AG04449 (cell line): Measurements from ENCODE around the gene SUMO4.
A peak's percentile ranks its signal among the peaks of the same experiment; 100 is the strongest.
"Not testable (repeated sequence)": the region's sequence is repeated elsewhere in the genome, so short reads cannot be mapped to it uniquely, and the experiment has no call there.

Experiments used
- CTCF ChIA-PET: fragments of 350-600 bp; formaldehyde crosslinking; extraction: SDS; loops from one replicate; lab custom pipeline; 2021; ENCODE audit warnings: antibody characterized with exemption; lab: Yijun Ruan, JAX
- POLR2A ChIA-PET: fragments of 400-600, 350-600 bp; formaldehyde crosslinking; extraction: SDS; loops from one replicate; lab custom pipeline; 2020; ENCODE audit warnings: antibody characterized with exemption, inconsistent platforms; lab: Yijun Ruan, JAX
- DNase-seq: peaks from one replicate; pipeline ENCODE4 v3.0.0-alpha.2; 2010; ENCODE audit warnings: low read depth, low spot score
- H3K4me3 ChIP-seq: 2 replicates; pipeline ENCODE4 v1.5.1; 2011; ENCODE audit warnings: low read depth, mild to moderate bottlenecking, control low read depth, low read length
- TF ChIP-seq, protein P1 (sequence below): IDR thresholded peaks from one replicate; pipeline ENCODE4 v1.5.1; 2011; ENCODE audit warnings: mild to moderate bottlenecking, moderate library complexity, low read length, control low read depth, inconsistent platforms; ENCODE audit not compliant: insufficient read depth; ENCODE audit errors: missing control alignments

The SUMO4 gene

DNA sequence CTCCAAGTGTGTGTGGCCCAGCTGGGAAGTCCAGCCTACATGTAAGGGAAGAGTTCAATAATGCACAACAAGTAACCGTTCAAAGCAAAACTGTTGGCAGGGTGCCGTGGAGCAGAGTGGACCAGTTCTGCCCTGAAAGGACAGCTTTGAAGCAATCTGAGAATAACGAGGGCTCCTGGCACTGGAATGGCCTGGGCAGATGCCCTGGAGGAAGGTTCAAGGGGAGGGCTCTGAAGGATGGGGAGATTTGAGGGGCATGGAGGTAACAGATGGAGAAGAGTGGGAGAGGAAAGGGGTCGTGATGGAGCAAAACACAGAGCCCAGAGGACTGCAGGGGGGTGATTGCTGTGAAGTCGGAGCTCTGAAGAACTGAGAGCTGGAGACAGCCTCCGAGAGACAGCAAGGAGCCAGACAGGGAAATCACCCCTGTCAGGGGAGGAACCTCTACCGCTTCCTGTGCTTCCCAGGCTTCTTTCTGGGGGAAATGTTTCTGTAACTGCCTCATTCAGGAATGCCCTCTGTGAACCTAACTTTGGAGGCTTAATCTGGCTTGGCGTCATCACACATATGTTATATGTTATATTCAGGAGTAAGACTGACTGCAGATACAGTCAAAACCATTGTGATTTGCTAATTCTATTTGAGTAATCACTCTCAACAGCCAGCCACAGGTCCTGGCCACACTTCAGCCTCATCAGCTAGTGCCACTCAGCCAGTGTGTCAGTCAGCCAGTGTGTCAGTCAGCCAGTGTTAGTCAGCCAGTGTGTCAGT lies 43.5 kb downstream of the SUMO4 start:
- H3K4me3 ChIP-seq, result no peak overlapping the region
- TF ChIP-seq, protein P1, sequence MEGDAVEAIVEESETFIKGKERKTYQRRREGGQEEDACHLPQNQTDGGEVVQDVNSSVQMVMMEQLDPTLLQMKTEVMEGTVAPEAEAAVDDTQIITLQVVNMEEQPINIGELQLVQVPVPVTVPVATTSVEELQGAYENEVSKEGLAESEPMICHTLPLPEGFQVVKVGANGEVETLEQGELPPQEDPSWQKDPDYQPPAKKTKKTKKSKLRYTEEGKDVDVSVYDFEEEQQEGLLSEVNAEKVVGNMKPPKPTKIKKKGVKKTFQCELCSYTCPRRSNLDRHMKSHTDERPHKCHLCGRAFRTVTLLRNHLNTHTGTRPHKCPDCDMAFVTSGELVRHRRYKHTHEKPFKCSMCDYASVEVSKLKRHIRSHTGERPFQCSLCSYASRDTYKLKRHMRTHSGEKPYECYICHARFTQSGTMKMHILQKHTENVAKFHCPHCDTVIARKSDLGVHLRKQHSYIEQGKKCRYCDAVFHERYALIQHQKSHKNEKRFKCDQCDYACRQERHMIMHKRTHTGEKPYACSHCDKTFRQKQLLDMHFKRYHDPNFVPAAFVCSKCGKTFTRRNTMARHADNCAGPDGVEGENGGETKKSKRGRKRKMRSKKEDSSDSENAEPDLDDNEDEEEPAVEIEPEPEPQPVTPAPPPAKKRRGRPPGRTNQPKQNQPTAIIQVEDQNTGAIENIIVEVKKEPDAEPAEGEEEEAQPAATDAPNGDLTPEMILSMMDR, result no peak
- ChIA-PET POLR2A (no interaction called here), CTCF (interaction anchor here (1.3 to 9.9 kb wide), 4 partner anchors 10 to 417 kb away, joined by 4 to 61 read pairs (median 6); no protein-coding TSS in a partner anchor)
- DNase-seq, result peak; percentile 49

GRCh38 chr6:149444360-149445094 lies 44.5 kb downstream of the SUMO4 start:
- H3K4me3 ChIP-seq, POLR2A ChIA-PET, DNase-seq: not testable (repeated sequence)
- CTCF ChIA-PET, result interaction anchor here (1.3 to 9.9 kb wide), 2 partner anchors 11 to 418 kb away, joined by 4 to 61 read pairs; no protein-coding TSS in a partner anchor

DNA sequence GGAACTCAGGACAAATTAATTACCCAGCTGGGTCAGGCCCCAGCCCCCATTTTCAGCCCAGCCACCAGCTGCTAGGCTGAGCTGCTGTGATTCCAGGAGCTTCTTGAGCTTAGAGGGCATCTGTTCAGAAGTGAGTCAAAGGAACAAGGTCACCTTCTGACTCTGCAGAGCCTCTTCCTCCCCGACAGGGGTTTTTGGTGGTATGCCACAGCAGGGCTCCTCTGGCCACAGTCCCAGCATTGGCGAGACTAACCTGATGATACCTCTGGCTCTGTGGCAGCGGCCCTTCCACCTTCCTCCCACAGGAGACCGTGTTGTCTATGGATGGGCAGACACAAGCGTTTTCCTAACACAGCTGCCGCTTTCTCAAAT lies 45.0 kb downstream of the SUMO4 start:
- DNase-seq, result no peak
- POLR2A ChIA-PET, result no interaction called here
- H3K4me3 ChIP-seq, result no peak overlapping the region
- TF ChIP-seq, protein P1, result no peak
- CTCF ChIA-PET, result interaction anchor here (9.9 kb wide), 1 partner anchor 12 kb away, joined by 61 read pairs; no protein-coding TSS in a partner anchor

DNA sequence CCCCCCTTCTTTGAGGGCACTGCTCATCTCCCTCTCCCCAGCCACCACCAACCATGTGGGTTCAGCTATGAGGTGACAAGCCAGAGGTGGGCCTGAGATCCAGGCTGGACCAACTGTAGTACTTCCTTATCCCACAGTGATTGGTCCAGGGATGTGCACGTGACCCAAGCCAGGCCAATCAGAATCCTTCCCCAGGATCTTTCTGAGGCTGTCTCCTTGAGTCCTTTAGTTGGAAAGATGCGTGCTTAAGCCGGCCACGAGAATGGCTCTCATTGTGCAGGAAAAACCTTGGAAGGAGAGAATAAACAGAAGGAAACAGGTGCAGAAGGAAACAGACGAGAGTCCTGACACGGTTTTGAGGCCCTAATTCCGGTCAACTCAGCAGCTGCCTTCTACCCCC lies 45.5 kb downstream of the SUMO4 start:
- no peak overlapping the region for H3K4me3 ChIP-seq
- no peak for DNase-seq
- CTCF ChIA-PET, result interaction anchor here (0.6 to 9.9 kb wide), 2 partner anchors 12 to 417 kb away, joined by 3 to 61 read pairs; no protein-coding TSS in a partner anchor
- POLR2A ChIA-PET, result no interaction called here
- TF ChIP-seq, protein P1, result no peak

DNA sequence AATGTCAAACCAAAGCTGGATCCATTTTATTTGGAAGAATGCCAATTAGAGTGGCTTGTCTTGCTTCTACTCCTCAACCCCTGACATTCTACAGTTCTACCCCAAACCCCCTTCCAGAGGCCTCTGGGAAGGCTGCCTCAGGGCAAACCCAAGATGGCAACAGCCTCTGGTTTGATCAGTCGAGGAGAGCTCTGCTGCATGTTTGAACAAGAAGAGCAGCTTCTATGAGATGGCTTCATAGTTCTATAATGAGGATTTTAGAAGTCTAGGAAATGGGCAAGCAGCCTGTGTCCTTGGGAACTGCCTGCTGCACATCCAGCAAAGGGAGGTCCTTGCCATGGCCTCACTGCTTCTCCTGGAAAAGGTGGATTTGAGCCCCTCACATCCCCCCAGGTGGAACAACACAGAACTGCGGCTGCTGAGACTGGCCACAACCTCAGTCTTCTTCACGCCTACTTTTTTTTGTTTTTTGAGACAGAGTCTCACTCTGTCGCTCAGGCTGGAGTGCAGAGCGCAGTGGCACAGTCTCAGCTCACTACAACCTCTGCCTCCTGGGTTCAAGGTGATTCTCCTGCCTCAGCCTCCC lies 46.8 kb downstream of the SUMO4 start:
- TF ChIP-seq, protein P1, result no peak
- ChIA-PET POLR2A (no interaction called here), CTCF (interaction anchor here (1.0 to 9.9 kb wide), 2 partner anchors 14 to 17 kb away, joined by 3 to 61 read pairs; no protein-coding TSS in a partner anchor)
- no peak overlapping the region for H3K4me3 ChIP-seq
- DNase-seq, result no peak

DNA sequence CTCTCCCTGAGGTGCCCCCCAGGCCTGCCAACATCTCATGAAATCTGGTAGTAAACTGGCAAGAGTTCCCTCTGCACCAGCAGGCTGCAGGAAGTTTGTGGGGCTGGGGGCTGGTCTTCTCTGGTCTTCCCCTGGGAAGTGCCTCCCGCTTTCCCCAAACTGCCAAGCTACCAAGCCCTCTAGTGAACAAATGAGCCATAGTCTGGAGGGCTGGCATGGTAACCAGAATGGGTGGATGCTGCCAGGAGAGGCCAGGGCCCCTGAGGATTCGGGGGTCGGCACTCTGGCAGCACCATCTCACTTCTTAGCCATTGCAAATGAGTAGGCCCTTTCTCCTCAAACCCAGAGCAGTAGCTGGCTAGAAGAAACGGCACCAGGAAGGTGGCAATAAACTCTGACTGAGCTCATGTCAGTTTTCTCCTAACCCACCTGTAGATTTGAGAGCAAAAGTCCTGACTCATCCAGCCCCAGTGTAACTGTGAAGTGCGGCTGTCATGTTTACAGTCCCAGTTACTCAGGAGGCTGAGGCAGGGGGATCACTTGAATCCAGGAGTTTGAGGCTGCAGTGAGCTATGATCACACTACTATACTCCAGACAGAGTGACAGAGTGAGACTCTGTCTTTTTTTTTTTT lies 48.9 kb downstream of the SUMO4 start:
- ChIA-PET CTCF (interaction anchor here (0.6 to 9.9 kb wide), 2 partner anchors 16 to 1679 kb away, joined by 3 to 61 read pairs; no protein-coding TSS in a partner anchor), POLR2A (interaction anchor here (0.8 kb wide), 1 partner anchor 269 kb away, joined by 3 read pairs; the partner anchor contains the start of gene LATS1)
- DNase-seq, result no peak
- H3K4me3 ChIP-seq, result no peak overlapping the region
- TF ChIP-seq, protein P1, result no peak
